H1 (cell line): Measurements from ENCODE around the gene NUTM2B.
"Not testable (repeated sequence)": the region's sequence is repeated elsewhere in the genome, so short reads cannot be mapped to it uniquely, and the experiment has no call there.

Experiments
- RAD21 ChIP-seq, 2 experiments: IDR thresholded peaks in 1 of 2; conservative IDR thresholded peaks in 1 of 2; 2 replicates each; pipeline ENCODE4 v1.6.1; 2011; ENCODE audit warnings: low read depth in 2 of 2, low read length in 2 of 2, improper control_type of control experiment in 1 of 2, inconsistent platforms in 1 of 2, mild to moderate bottlenecking in 1 of 2, moderate library complexity in 1 of 2
- TF ChIP-seq, protein P1 (sequence below), 3 experiments: IDR thresholded peaks; 1 replicate in 2 of 3; 2 replicates in 1 of 3; pipeline versions ENCODE4 v1.5.1 to v1.6.1; 2011; ENCODE audit warnings: low read length in 3 of 3, mild to moderate bottlenecking in 3 of 3, inconsistent platforms in 2 of 3, low read depth in 1 of 3, moderate library complexity in 1 of 3; ENCODE audit not compliant: insufficient read depth in 1 of 3; ENCODE audit errors: control extremely low read depth in 1 of 3

DNA sequence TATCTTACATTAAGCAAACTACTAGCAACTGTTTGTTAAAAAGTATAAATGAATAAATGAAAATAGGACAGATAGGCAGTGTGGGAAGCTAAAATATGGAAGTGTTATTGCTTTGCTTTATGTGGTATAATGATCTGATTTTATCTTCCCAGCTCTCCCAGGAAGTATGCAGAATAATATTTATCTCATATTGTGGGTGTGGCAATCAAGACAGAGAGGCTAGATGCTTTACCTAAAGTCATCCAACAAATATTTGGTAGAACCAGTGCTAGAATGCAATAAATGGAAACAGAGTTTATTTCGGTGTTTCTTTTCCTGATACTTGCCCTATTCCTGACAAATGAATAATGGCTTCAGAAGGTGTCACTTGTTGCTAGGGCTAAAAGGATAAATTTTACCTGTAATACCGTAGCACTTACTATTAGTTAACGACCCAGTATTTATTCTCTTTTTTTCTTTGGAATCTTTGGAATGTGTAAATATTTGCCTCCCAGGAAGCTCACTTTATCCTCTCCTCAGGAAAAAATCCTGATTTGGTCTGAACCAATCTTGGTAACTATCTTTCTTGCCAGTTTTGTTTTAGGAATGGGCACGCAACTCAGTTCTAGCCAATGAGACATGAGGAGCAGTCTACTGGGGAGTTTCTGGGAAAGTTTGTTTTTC, 14.0 kb downstream of the NUTM2B start:
- TF ChIP-seq RAD21 (IDR thresholded peaks at IDR 0.05 in 1 of 2, conservative IDR thresholded peaks at IDR 0.05 in 1 of 2; ENCODE audit: low read depth in 2 of 2, low read length in 2 of 2): not testable (repeated sequence)
- TF ChIP-seq, protein P1, sequence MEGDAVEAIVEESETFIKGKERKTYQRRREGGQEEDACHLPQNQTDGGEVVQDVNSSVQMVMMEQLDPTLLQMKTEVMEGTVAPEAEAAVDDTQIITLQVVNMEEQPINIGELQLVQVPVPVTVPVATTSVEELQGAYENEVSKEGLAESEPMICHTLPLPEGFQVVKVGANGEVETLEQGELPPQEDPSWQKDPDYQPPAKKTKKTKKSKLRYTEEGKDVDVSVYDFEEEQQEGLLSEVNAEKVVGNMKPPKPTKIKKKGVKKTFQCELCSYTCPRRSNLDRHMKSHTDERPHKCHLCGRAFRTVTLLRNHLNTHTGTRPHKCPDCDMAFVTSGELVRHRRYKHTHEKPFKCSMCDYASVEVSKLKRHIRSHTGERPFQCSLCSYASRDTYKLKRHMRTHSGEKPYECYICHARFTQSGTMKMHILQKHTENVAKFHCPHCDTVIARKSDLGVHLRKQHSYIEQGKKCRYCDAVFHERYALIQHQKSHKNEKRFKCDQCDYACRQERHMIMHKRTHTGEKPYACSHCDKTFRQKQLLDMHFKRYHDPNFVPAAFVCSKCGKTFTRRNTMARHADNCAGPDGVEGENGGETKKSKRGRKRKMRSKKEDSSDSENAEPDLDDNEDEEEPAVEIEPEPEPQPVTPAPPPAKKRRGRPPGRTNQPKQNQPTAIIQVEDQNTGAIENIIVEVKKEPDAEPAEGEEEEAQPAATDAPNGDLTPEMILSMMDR (IDR thresholded peaks at IDR 0.05; ENCODE audit: control extremely low read depth in 1 of 3, insufficient read depth in 1 of 3, low read depth in 1 of 3, low read length in 3 of 3): not testable (repeated sequence)
